Neural crest cell (in vitro differentiated cells): ENCODE data around the gene SLC30A7. TPM values are rescaled to one million over a fixed set of nuclear protein-coding genes. Genes with fewer than 3 reads are reported as not detected.
"Not testable (repeated sequence)": the region's sequence is repeated elsewhere in the genome, so short reads cannot be mapped to it uniquely, and the experiment has no call there.

Source experiments
- DNase-seq: peaks from one replicate; pipeline ENCODE4 v3.0.0; 2021; ENCODE audit warnings: low read depth, mixed read lengths, low spot score
- H3K27ac Mint-ChIP-seq: one replicate; pipeline ENCODE4 v1.8.0; 2021; ENCODE audit warnings: mild to moderate bottlenecking, mixed read lengths; ENCODE audit not compliant: unreplicated experiment
- H3K27me3 Mint-ChIP-seq: 2 replicates; pipeline ENCODE4 v1.8.0; 2021; ENCODE audit warnings: low read depth, mild to moderate bottlenecking, mixed read lengths
- H3K36me3 Mint-ChIP-seq: 2 replicates; pipeline ENCODE4 v1.8.0; 2021; ENCODE audit warnings: low read depth, mild to moderate bottlenecking, mixed read lengths
- H3K4me1 Mint-ChIP-seq: 2 replicates; pipeline ENCODE4 v1.8.0; 2021; ENCODE audit warnings: mixed read lengths
- H3K4me3 Mint-ChIP-seq: one replicate; pipeline ENCODE4 v1.8.0; 2021; ENCODE audit warnings: mild to moderate bottlenecking, mixed read lengths
- H3K9me3 Mint-ChIP-seq: 2 replicates; pipeline ENCODE4 v1.8.0; 2021; ENCODE audit warnings: mixed read lengths
- total RNA-seq: library from RNA; stranded (reverse); gene quantifications from 2 replicates; pipeline ENCODE4 v1.2.1, GENCODE V29; 2021
- TF ChIP-seq, protein P1 (sequence below): fragments of 200-600 bp; sonication (generic); conservative IDR thresholded peaks from 2 replicates; pipeline ENCODE4 v1.5.0; 2021; ENCODE audit warnings: antibody characterized with exemption, mild to moderate bottlenecking

SLC30A7 gene
- total RNA-seq, 1 donor from 2014 or later: 22.9 TPM

GRCh38 chr1:100879422-100879821 lies 16.5 kb upstream of the SLC30A7 start:
- peaks cover 19% of the 10 kb centered on the region for H3K36me3 Mint-ChIP-seq
- DNase-seq: no peak
- H3K4me3 Mint-ChIP-seq: no peak overlapping the region
- no peak overlapping the region for H3K27ac Mint-ChIP-seq
- H3K4me1 Mint-ChIP-seq: peaks cover 25% of the 10 kb centered on the region
- no peaks in the 10 kb centered on the region for H3K27me3 Mint-ChIP-seq
- no peaks in the 10 kb centered on the region for H3K9me3 Mint-ChIP-seq
- TF ChIP-seq, protein P1, sequence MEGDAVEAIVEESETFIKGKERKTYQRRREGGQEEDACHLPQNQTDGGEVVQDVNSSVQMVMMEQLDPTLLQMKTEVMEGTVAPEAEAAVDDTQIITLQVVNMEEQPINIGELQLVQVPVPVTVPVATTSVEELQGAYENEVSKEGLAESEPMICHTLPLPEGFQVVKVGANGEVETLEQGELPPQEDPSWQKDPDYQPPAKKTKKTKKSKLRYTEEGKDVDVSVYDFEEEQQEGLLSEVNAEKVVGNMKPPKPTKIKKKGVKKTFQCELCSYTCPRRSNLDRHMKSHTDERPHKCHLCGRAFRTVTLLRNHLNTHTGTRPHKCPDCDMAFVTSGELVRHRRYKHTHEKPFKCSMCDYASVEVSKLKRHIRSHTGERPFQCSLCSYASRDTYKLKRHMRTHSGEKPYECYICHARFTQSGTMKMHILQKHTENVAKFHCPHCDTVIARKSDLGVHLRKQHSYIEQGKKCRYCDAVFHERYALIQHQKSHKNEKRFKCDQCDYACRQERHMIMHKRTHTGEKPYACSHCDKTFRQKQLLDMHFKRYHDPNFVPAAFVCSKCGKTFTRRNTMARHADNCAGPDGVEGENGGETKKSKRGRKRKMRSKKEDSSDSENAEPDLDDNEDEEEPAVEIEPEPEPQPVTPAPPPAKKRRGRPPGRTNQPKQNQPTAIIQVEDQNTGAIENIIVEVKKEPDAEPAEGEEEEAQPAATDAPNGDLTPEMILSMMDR: no peak

DNA sequence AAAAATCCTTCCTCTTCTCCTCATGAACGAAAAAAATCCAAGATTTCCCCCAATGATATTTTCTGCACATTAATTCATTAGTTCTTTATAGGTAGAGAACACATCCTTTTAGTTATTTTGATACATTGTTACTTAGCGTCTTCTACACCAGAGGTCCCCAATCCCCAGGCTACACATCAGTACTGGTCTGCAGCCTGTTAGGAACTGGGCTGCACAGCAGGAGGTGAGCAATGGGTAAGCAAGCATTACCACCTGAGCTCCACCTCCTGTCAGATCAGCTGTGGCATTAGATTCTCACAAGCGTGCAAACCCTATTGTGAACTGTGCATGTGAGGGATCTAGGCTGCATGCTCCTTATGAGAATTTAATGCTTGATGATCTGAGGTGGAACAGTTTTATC lies 14.2 kb upstream of the SLC30A7 start:
- Mint-ChIP-seq H3K4me3 (no peak overlapping the region), H3K27me3 (no peaks in the 10 kb centered on the region), H3K27ac (no peak overlapping the region), H3K4me1 (peaks cover 8% of the 10 kb centered on the region), H3K9me3 (no peaks in the 10 kb centered on the region), H3K36me3 (peaks cover 23% of the 10 kb centered on the region)
- TF ChIP-seq, protein P1: no peak
- no peak for DNase-seq

- H3K27me3 Mint-ChIP-seq: no peaks in the 10 kb centered on the region
- peaks cover 8% of the 10 kb centered on the region for H3K4me1 Mint-ChIP-seq
- no peaks in the 10 kb centered on the region for H3K9me3 Mint-ChIP-seq
- DNase-seq: no peak
- H3K4me3 Mint-ChIP-seq: no peak overlapping the region
- H3K27ac Mint-ChIP-seq: no peak overlapping the region
- peaks cover 28% of the 10 kb centered on the region for H3K36me3 Mint-ChIP-seq
- TF ChIP-seq, protein P1: no peak
Observed at GRCh38 chr1:100882698-100883097, 13.2 kb upstream of the SLC30A7 start.

DNA sequence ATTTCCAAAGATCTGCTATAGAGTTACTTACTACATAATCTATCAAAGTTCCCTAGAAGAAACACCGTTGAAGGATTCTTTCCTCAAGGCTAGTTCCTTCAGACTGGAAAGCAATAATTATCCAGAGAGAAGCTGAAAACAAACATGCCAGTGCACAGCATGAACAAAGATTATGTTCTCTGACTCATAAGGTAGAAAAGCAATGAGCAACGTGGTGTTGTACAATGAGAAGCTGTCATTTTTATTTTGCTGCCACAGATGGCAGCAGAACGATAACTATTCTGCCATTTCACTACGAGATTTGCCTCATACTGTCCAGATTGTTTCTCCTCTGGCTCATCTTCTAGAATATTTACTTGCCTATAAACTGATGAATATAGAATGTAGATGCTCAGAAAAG lies 11.9 kb upstream of the SLC30A7 start:
- DNase-seq: no peak
- TF ChIP-seq, protein P1: no peak
- peaks cover 4% of the 10 kb centered on the region for H3K9me3 Mint-ChIP-seq
- H3K36me3 Mint-ChIP-seq: peaks cover 38% of the 10 kb centered on the region
- H3K4me1 Mint-ChIP-seq: peaks cover 8% of the 10 kb centered on the region
- no peak overlapping the region for H3K4me3 Mint-ChIP-seq
- H3K27ac Mint-ChIP-seq: no peak overlapping the region
- H3K27me3 Mint-ChIP-seq: no peaks in the 10 kb centered on the region

- DNase-seq, H3K27ac Mint-ChIP-seq, H3K4me3 Mint-ChIP-seq, H3K27me3 Mint-ChIP-seq: not testable (repeated sequence)
- Mint-ChIP-seq H3K36me3 (peaks cover 67% of the 10 kb centered on the region), H3K4me1 (peaks cover 13% of the 10 kb centered on the region), H3K9me3 (peaks cover 22% of the 10 kb centered on the region)
Observed at GRCh38 chr1:100889007-100889406, 6.9 kb upstream of the SLC30A7 start.

- not testable (repeated sequence) for H3K27me3 Mint-ChIP-seq, DNase-seq, H3K27ac Mint-ChIP-seq, H3K4me3 Mint-ChIP-seq
- Mint-ChIP-seq H3K4me1 (peaks cover 20% of the 10 kb centered on the region), H3K36me3 (peaks cover 72% of the 10 kb centered on the region), H3K9me3 (peaks cover 22% of the 10 kb centered on the region)
Observed at GRCh38 chr1:100889869-100890482, 5.9 kb upstream of the SLC30A7 start.
